ENCODE measurements around the gene ZMYM5. TPM values are rescaled to one million over a fixed set of nuclear protein-coding genes. Genes with fewer than 3 reads are reported as not detected.

Gene ZMYM5
- total and polyA plus RNA-seq, 2 of the 8 experiments (the other 6 are each of a cell fraction or from before 2014, with no cell fraction given) = 4.9 to 7.9 TPM

- TF ChIP-seq BCL11A (IDR thresholded peaks at IDR 0.05; ENCODE audit: low read depth in 2 of 2, low read length in 2 of 2) (no peak), GABPA (IDR thresholded peaks at IDR 0.05; ENCODE audit: borderline replicate concordance, insufficient read depth, low read length) (no peak), BACH1 (IDR thresholded peaks at IDR 0.05; ENCODE audit: low read length) (no peak)
Observed at GRCh38 chr13:19805765-19806164, 57.7 kb downstream of the ZMYM5 start (continued).

Data from H1 (cell line).